Measurements from ENCODE around the gene HDAC4.

DNA sequence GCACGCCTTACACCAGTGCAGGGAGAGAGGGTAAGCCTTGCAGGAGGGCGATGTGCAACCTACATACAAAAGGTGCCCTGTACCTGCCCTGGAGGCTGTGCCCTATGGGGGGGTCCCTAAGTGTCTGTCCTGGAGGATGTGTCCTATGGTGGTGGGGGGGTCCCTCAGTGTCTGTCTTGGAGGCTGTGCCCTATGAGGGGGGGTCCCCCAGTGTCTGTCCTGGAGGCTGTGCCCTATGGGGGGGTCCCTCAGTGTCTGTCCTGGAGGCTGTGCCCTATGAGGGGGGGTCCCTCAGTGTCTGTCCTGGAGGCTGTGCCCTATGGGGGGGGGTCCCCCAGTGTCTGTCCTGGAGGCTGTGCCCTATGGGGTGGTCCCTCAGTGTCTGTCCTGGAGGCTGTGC, 216.6 kb downstream of the HDAC4 start:
- TF ChIP-seq GATA3 (IDR thresholded peaks at IDR 0.05; ENCODE audit: low read depth, low read length), result no peak
- TF ChIP-seq GATA2 (IDR thresholded peaks at IDR 0.05; ENCODE audit: low read depth, low read length), result no peak

All from SH-SY5Y (cell line).